Measurements from ENCODE around the gene CCDC201.
"Not testable (repeated sequence)": the region's sequence is repeated elsewhere in the genome, so short reads cannot be mapped to it uniquely, and the experiment has no call there.

The CCDC201 gene

DNA sequence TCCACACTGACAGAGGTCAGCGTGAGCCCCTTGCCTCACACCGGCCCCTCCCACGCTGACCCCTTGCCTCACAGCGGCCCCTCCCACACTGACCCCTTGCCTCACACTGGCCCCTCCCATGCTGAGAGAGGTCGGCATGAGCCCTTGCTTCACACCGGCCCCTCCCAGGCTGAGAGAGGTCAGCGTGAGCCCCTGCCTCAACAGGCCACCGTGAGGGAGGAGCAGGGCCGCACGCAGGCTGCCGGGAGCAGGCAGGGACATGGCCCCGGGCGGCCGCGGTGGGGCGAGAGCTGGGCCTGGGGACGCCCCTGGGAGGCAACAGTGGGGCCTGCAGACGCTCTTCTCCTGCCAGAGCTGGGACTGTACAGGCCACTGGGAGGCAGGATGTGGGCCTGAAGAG is 59.1 kb downstream of the CCDC201 start:
- DNase-seq, result not testable (repeated sequence)

DNA sequence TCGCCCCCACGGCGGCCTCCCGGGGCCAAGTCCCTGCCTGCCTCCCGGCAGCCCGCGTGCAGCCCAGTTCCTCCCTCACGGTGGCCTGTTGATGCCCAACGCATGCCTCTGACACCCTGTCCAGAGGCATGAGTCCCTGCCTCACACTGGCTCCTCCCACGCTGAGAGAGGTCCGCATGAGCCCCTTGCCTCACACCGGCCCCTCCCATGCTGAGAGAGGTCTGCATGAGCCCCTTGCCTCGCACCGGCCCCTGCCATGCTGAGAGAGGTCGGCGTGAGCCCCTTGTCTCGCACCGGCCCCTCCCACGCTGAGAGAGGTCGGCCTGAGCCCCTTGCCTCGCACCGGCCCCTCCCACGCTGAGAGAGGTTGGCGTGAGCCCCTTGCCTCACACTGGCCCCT is 59.9 kb downstream of the CCDC201 start:
- DNase-seq, result no peak

DNA sequence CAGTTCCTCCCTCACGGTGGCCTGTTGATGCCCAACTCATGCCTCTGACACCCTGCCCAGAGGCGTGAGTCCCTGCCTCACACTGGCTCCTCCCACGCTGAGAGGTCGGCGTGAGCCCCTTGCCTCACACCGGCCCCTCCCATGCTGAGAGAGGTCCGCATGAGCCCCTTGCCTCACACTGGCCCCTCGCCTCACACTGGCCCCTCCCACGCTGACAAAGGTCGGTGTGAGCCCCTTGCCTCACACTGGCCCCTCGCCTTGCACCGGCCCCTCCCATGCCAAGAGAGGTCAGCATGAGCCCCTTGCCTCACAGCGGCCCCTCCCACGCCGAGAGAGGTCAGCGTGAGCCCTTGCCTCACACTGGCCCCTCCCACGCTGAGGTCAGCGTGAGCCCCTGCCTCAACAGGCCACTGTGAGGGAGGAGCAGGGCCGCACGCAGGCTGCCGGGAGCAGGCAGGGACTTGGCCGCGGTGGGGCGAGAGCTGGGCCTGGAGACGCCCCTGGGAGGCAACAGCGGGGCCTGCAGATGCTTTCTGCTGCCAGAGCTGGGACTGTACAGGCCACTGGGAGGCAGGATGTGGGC is 61.1 kb downstream of the CCDC201 start:
- DNase-seq, result not testable (repeated sequence)

DNA sequence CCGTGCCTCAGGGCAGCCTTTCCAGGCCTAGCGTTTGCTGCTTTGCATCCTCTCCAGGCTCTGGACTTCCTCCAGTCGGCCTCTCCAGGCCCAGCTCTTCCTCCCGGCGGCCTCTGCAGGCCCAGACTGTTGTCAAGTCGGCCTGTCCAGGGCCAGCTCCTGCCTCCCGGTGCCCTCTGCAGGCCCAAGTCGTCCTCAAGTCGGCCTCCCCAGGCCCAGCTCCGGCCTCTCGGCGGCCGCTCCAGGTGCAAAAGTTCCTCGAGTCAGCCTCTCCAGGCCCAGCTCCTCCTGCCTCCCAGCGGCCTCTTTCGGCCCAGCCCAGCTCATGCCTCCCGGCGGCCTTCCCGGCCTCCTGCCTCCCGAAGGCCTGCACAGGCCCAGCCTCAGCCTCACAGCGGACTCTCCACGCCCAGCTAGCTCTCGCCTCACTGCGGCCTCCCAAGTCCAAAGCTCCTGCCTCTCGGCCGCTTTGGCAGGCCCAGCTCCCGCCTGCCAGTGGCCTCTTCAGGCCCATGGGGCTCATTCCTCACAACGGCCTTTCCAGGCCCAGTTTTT is 62.4 kb downstream of the CCDC201 start:
- DNase-seq, result not testable (repeated sequence)

Measured in activated T-cell treated with anti-CD3 and anti-CD28 coated beads for 4 hours (primary cell).